GM12878 (cell line): Measurements from ENCODE around the gene RALGAPA2. TPM values are rescaled to one million over a fixed set of nuclear protein-coding genes. Genes with fewer than 3 reads are reported as not detected.

Experiments
- ATAC-seq: fragments of 200-7000 bp; cut with Tn5 transposase; 3 replicates; pipeline ENCODE4 v1.9.1; 2020; ENCODE audit warnings: mild to moderate bottlenecking, moderate library complexity
- BruUV-seq: library from RNA; stranded (reverse); fragments of 400-500 nt; replicated peaks from 2 replicates; lab custom pipeline; 2021; lab: Mats Ljungman, UMichigan
- CTCF ChIA-PET: fragments of 300-600 bp; sonication (Branson Sonifier 250); formaldehyde crosslinking; extraction: SDS; loops from one replicate; lab custom pipeline; 2021; ENCODE audit warnings: inconsistent platforms; lab: Yijun Ruan, JAX
- POLR2A ChIA-PET: fragments of 350-600 bp; formaldehyde crosslinking; extraction: SDS; loops from one replicate; lab custom pipeline; 2021; ENCODE audit warnings: inconsistent platforms; lab: Charles Lee
- RAD21 ChIA-PET: fragments of 300-600 bp; sonication (Branson Sonifier 250); formaldehyde crosslinking; loops from one replicate; lab custom pipeline; 2023; ENCODE audit warnings: antibody characterized with exemption; ENCODE audit not compliant: unreplicated experiment; lab: Charles Lee
- SMC1A ChIA-PET: fragments of 300-600 bp; sonication (Branson Sonifier 250); formaldehyde crosslinking; loops from one replicate; lab custom pipeline; 2023; ENCODE audit not compliant: unreplicated experiment, uncharacterized antibody; lab: Charles Lee
- DNase-seq: peaks from one replicate; pipeline ENCODE4 v3.0.0-alpha.2; 2011; ENCODE audit warnings: low read depth, low spot score
- FAIRE-seq: peaks from 3 replicates; lab custom pipeline; 2011; peaks lifted over from hg19 to GRCh38; lab: Jason Lieb, UNC
- H2AFZ ChIP-seq: 2 replicates; pipeline ENCODE4 v1.6.0; 2011; ENCODE audit warnings: low read depth, low read length, control low read depth; ENCODE audit not compliant: control insufficient read depth
- H3K27ac ChIP-seq: 2 replicates; pipeline ENCODE4 v1.5.1; 2011; ENCODE audit warnings: control low read depth; ENCODE audit not compliant: control insufficient read depth, insufficient read depth
- H3K27me3 ChIP-seq, 2 experiments: replicated peaks in 1 of 2; 2 replicates each; pipeline versions ENCODE4 v1.6.0 to v1.6.1; 2011; ENCODE audit warnings: low read length in 1 of 2; ENCODE audit not compliant: control insufficient read depth in 2 of 2, insufficient read depth in 2 of 2
- H3K36me3 ChIP-seq, 2 experiments: 2 replicates each; pipeline ENCODE4 v1.5.1; 2011; ENCODE audit warnings: low read length in 1 of 2; ENCODE audit not compliant: control insufficient read depth in 2 of 2, insufficient read depth in 2 of 2
- H3K4me1 ChIP-seq: 2 replicates; pipeline ENCODE4 v1.6.1; 2011; ENCODE audit warnings: mild to moderate bottlenecking, low read length, moderate library complexity, mixed read lengths; ENCODE audit not compliant: control insufficient read depth, insufficient read depth
- H3K4me2 ChIP-seq: 2 replicates; pipeline ENCODE4 v1.6.0; 2011; ENCODE audit warnings: control low read depth; ENCODE audit not compliant: control insufficient read depth, insufficient read depth
- H3K4me3 ChIP-seq: fragments of 200-600 bp; sonication (generic); 2 replicates; pipeline ENCODE4 v1.5.1; 2016
- H3K79me2 ChIP-seq: 2 replicates; pipeline ENCODE4 v1.6.0; 2011; ENCODE audit warnings: low read length; ENCODE audit not compliant: control insufficient read depth, insufficient read depth
- H3K9ac ChIP-seq: 2 replicates; pipeline ENCODE4 v1.8.0; 2011; ENCODE audit warnings: low read length, control low read depth, mixed read lengths; ENCODE audit not compliant: control insufficient read depth, insufficient read depth
- H3K9me3 ChIP-seq: replicated peaks from 3 replicates; pipeline ENCODE4 v1.5.1; 2011; ENCODE audit warnings: mild to moderate bottlenecking, low read length; ENCODE audit not compliant: control insufficient read depth, insufficient read depth
- H4K20me1 ChIP-seq: 2 replicates; pipeline ENCODE4 v1.6.0; 2011; ENCODE audit not compliant: control insufficient read depth, insufficient read depth
- BACH1 ChIP-seq: fragments of 450-650 bp; IDR thresholded peaks from 2 replicates; pipeline ENCODE4 v1.6.1; 2017; ENCODE audit warnings: mild to moderate bottlenecking, borderline replicate concordance
- CEBPB ChIP-seq, 2 experiments: fragments of 150-350 bp in 1 of 2; IDR thresholded peaks; 2 replicates each; pipeline ENCODE4 v1.6.1; 2012 to 2014; ENCODE audit warnings: low read depth in 2 of 2, low read length in 2 of 2, borderline replicate concordance in 1 of 2, inconsistent platforms in 1 of 2
- GABPA ChIP-seq: IDR thresholded peaks from 2 replicates; pipeline ENCODE4 v1.6.1; 2014; ENCODE audit warnings: antibody characterized with exemption, low read depth, mild to moderate bottlenecking, inconsistent platforms
- HDAC6 ChIP-seq: fragments of 200-600 bp; sonication (generic); IDR thresholded peaks from one replicate; pipeline ENCODE4 v1.8.0; 2017; ENCODE audit warnings: antibody characterized with exemption; ENCODE audit not compliant: unreplicated experiment
- KLF5 ChIP-seq: fragments of 450-650 bp; IDR thresholded peaks from 2 replicates; pipeline ENCODE4 v1.6.1; 2014; ENCODE audit warnings: mild to moderate bottlenecking; ENCODE audit not compliant: partially characterized antibody
- NFYA ChIP-seq: IDR thresholded peaks from 2 replicates; pipeline ENCODE4 v1.6.1; 2011; ENCODE audit warnings: low read depth, mild to moderate bottlenecking, low read length, improper control_type of control experiment, borderline replicate concordance
- POLR2A ChIP-seq: IDR thresholded peaks from 2 replicates; pipeline ENCODE4 v1.6.1; 2011; ENCODE audit warnings: low read depth, mild to moderate bottlenecking, low read length
- STAT1 ChIP-seq: fragments of 450-650 bp; conservative IDR thresholded peaks from 2 replicates; pipeline ENCODE4 v1.6.1; 2014; ENCODE audit warnings: antibody characterized with exemption, mild to moderate bottlenecking
- TCF12 ChIP-seq: IDR thresholded peaks from 2 replicates; pipeline ENCODE4 v1.6.1; 2011; ENCODE audit warnings: low read depth, mild to moderate bottlenecking, low read length
- TCF7 ChIP-seq: IDR thresholded peaks from 2 replicates; pipeline ENCODE4 v1.6.1; 2014; ENCODE audit warnings: antibody characterized with exemption, borderline replicate concordance
- ZBED1 ChIP-seq: IDR thresholded peaks from 2 replicates; pipeline ENCODE4 v1.6.1; 2016; ENCODE audit warnings: borderline replicate concordance
- ZNF24 ChIP-seq: fragments of 450-650 bp; IDR thresholded peaks from 2 replicates; pipeline ENCODE4 v1.6.1; 2017; ENCODE audit warnings: antibody characterized with exemption, mild to moderate bottlenecking
- WGBS: methylation state at CpG from one replicate; pipeline ENCODE4 v1.1.6; 2016; ENCODE audit warnings: low lambda C conversion rate; ENCODE audit not compliant: insufficient replicate concordance, insufficient coverage; ENCODE audit errors: missing lambda C conversion rate; 5-methylcytosine and 5-hydroxymethylcytosine counted together
- in situ Hi-C: fragments of 300-500 bp; cut with MboI; formaldehyde crosslinking; loops from 9 replicates; pipeline ENCODE4 v1.14.3; 2018; ENCODE audit warnings: mixed read lengths
- intact Hi-C: fragments of 100-400 bp; cut with micrococcal nuclease; formaldehyde crosslinking; loops from one replicate; pipeline ENCODE4 v1.14.2; 2022; ENCODE audit not compliant: unreplicated experiment
- polyA plus RNA-seq, 11 experiments: library from polyadenylated mRNA; depleted of rRNA in 4 of 11; unstranded in 6 of 11; stranded (reverse) in 5 of 11; fragments of >200 nt; fragmentation: Nextera tagmentation in 4 of 11; fragmentation: Illumina TruSeq in 1 of 11; extraction: Ambion mirVana in 4 of 11; extraction: Trizol in 1 of 11; gene quantifications; 1 replicate in 1 of 11; 2 replicates in 10 of 11; pipeline versions ENCODE4 v1.2.1 to v1.2.3, GENCODE V29; 2011 to 2016; ENCODE audit warnings: inconsistent platforms in 2 of 11, missing spikeins in 2 of 11, low read depth in 1 of 11
- total RNA-seq, 4 experiments: library from RNA; depleted of rRNA in 3 of 4; stranded (reverse); fragments of >200 nt in 3 of 4; fragmentation: Illumina TruSeq in 1 of 4; extraction: Trizol in 1 of 4; gene quantifications; 2 replicates each; pipeline versions ENCODE4 v1.2.1 to v1.2.3, GENCODE V29; 2013 to 2021
- TF ChIP-seq, protein P1 (sequence below): fragments of 450-650 bp; IDR thresholded peaks from 2 replicates; pipeline ENCODE4 v1.6.1; 2017; ENCODE audit warnings: mild to moderate bottlenecking, moderate library complexity
- TF ChIP-seq, protein P2 (sequence below): fragments of 450-650 bp; IDR thresholded peaks from 2 replicates; pipeline ENCODE4 v1.6.1; 2018; ENCODE audit warnings: borderline replicate concordance, mild to moderate bottlenecking; ENCODE audit not compliant: partially characterized antibody
- TF ChIP-seq, protein P3 (sequence below): IDR thresholded peaks from 2 replicates; pipeline ENCODE4 v1.6.1; 2011; ENCODE audit warnings: mild to moderate bottlenecking, low read depth, low read length, moderate library complexity; ENCODE audit not compliant: insufficient replicate concordance

RALGAPA2 gene
- total and polyA plus RNA-seq, 10 of the 15 experiments (the other 5 are each of a cell fraction or from before 2014, with no cell fraction given), result 2.9 to 29.4 (median 19.6) TPM

DNA sequence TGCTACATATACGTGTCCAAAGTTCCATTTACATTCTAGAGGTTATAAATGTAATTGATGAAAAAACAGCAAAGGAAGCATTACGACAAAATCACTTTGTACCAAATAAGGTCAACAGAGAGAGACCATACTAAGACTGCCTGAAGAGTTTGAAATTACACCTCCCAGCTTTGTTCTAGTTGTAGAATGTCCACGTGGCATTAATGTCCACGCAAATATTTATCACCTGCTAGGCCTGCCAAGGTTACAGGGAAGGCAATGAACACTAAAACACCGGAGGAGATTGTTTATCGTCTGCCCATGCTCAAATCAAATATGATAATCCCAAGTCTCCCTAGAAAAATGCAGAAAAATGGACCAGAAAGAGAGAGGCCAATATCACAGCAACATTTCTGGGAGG is 6.2 kb downstream of the RALGAPA2 start:
- Histone ChIP-seq H3K36me3 (no peaks in the 10 kb centered on the region), H3K4me3 (no peak overlapping the region), H3K4me1 (peaks cover 13% of the 10 kb centered on the region; the same call in 1 of the 2 replicates), H2AFZ (no peak overlapping the region), H3K79me2 (peaks cover 60% of the 10 kb centered on the region), H3K9me3 (no peaks in the 10 kb centered on the region; the same call in 2 of the 3 replicates), H3K4me2 (no peak overlapping the region), H3K27me3 (no peaks in the 10 kb centered on the region), H3K9ac (no peak overlapping the region), H3K27ac (no peak overlapping the region), H4K20me1 (no peaks in the 10 kb centered on the region)
- in situ Hi-C loops, result no loop called here
- BruUV-seq, result no TSS peak
- ChIA-PET RAD21 (no interaction called here), CTCF (interaction anchor here (1.3 kb wide), 1 partner anchor 14 kb away, joined by 3 read pairs; no protein-coding TSS in a partner anchor), POLR2A (no interaction called here), SMC1A (interaction anchor here (1.1 kb wide), 1 partner anchor 41 kb away, joined by 4 read pairs; no protein-coding TSS in a partner anchor)
- DNase-seq, result no peak
- WGBS, result 85% methylated on average over 6 of the region's 6 CpGs
- ATAC-seq, result no peak
- no peak for FAIRE-seq
- intact Hi-C loops, result no loop called here
- TF ChIP-seq, protein P1, sequence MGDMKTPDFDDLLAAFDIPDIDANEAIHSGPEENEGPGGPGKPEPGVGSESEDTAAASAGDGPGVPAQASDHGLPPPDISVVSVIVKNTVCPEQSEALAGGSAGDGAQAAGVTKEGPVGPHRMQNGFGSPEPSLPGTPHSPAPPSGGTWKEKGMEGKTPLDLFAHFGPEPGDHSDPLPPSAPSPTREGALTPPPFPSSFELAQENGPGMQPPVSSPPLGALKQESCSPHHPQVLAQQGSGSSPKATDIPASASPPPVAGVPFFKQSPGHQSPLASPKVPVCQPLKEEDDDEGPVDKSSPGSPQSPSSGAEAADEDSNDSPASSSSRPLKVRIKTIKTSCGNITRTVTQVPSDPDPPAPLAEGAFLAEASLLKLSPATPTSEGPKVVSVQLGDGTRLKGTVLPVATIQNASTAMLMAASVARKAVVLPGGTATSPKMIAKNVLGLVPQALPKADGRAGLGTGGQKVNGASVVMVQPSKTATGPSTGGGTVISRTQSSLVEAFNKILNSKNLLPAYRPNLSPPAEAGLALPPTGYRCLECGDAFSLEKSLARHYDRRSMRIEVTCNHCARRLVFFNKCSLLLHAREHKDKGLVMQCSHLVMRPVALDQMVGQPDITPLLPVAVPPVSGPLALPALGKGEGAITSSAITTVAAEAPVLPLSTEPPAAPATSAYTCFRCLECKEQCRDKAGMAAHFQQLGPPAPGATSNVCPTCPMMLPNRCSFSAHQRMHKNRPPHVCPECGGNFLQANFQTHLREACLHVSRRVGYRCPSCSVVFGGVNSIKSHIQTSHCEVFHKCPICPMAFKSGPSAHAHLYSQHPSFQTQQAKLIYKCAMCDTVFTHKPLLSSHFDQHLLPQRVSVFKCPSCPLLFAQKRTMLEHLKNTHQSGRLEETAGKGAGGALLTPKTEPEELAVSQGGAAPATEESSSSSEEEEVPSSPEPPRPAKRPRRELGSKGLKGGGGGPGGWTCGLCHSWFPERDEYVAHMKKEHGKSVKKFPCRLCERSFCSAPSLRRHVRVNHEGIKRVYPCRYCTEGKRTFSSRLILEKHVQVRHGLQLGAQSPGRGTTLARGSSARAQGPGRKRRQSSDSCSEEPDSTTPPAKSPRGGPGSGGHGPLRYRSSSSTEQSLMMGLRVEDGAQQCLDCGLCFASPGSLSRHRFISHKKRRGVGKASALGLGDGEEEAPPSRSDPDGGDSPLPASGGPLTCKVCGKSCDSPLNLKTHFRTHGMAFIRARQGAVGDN, result no peak
- TF ChIP-seq, protein P2, sequence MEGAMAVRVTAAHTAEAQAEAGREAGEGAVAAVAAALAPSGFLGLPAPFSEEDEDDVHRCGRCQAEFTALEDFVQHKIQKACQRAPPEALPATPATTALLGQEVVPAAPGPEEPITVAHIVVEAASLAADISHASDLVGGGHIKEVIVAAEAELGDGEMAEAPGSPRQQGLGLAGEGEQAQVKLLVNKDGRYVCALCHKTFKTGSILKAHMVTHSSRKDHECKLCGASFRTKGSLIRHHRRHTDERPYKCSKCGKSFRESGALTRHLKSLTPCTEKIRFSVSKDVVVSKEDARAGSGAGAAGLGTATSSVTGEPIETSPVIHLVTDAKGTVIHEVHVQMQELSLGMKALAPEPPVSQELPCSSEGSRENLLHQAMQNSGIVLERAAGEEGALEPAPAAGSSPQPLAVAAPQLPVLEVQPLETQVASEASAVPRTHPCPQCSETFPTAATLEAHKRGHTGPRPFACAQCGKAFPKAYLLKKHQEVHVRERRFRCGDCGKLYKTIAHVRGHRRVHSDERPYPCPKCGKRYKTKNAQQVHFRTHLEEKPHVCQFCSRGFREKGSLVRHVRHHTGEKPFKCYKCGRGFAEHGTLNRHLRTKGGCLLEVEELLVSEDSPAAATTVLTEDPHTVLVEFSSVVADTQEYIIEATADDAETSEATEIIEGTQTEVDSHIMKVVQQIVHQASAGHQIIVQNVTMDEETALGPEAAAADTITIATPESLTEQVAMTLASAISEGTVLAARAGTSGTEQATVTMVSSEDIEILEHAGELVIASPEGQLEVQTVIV, result no peak
- TF ChIP-seq, protein P3, sequence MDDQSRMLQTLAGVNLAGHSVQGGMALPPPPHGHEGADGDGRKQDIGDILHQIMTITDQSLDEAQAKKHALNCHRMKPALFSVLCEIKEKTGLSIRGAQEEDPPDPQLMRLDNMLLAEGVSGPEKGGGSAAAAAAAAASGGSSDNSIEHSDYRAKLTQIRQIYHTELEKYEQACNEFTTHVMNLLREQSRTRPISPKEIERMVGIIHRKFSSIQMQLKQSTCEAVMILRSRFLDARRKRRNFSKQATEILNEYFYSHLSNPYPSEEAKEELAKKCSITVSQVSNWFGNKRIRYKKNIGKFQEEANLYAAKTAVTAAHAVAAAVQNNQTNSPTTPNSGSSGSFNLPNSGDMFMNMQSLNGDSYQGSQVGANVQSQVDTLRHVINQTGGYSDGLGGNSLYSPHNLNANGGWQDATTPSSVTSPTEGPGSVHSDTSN, result no peak
- TF ChIP-seq POLR2A, result no peak
- no peak for TF ChIP-seq BACH1
- TF ChIP-seq CEBPB (IDR thresholded peaks at IDR 0.05; ENCODE audit: borderline replicate concordance in 1 of 2, low read depth in 2 of 2, low read length in 2 of 2), result no peak
- no peak for TF ChIP-seq STAT1
- no peak for TF ChIP-seq TCF7
- TF ChIP-seq GABPA, result no peak
- no peak for TF ChIP-seq KLF5
- TF ChIP-seq TCF12, result no peak
- TF ChIP-seq NFYA, result no peak
- no peak for TF ChIP-seq ZBED1
- no peak for TF ChIP-seq ZNF24
- no peak for TF ChIP-seq HDAC6
